ENCODE data around the gene FAM135A. TPM values are rescaled to one million over a fixed set of nuclear protein-coding genes. Genes with fewer than 3 reads are reported as not detected.
"Not testable (repeated sequence)": the region's sequence is repeated elsewhere in the genome, so short reads cannot be mapped to it uniquely, and the experiment has no call there.

Gene FAM135A
- total and polyA plus RNA-seq, 2 experiments from 2014 or later: 11.5 to 27.1 TPM

DNA sequence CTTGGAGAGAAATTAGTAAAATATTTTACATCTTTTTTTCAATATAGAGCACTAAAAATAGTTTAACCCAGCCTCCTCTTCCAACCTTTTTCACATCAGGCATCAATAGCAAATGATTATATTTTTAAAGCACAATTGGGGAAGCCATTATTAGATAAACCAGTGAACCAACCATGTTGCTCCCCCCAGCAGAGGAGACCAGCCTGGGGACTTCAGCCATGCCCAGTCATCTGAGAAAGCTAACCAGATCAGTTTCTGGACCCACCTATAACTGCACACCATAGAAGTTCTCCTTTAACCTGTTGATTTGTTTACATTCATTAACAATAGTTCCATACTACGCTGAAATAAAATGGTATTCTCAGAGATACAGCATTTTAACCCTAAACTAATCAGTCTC lies 139.7 kb downstream of the FAM135A start:
- Histone ChIP-seq H3K27me3 (no peaks in the 10 kb centered on the region), H3K27ac (peak overlapping the region; percentile 22), H3K9me3 (ENCODE audit: low read depth) (no peaks in the 10 kb centered on the region), H3K4me3 (no peak overlapping the region), H3K36me3 (no peaks in the 10 kb centered on the region), H3K4me1 (ENCODE audit: low read depth) (peaks cover 8% of the 10 kb centered on the region)
- TF ChIP-seq, protein P1, sequence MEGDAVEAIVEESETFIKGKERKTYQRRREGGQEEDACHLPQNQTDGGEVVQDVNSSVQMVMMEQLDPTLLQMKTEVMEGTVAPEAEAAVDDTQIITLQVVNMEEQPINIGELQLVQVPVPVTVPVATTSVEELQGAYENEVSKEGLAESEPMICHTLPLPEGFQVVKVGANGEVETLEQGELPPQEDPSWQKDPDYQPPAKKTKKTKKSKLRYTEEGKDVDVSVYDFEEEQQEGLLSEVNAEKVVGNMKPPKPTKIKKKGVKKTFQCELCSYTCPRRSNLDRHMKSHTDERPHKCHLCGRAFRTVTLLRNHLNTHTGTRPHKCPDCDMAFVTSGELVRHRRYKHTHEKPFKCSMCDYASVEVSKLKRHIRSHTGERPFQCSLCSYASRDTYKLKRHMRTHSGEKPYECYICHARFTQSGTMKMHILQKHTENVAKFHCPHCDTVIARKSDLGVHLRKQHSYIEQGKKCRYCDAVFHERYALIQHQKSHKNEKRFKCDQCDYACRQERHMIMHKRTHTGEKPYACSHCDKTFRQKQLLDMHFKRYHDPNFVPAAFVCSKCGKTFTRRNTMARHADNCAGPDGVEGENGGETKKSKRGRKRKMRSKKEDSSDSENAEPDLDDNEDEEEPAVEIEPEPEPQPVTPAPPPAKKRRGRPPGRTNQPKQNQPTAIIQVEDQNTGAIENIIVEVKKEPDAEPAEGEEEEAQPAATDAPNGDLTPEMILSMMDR (IDR thresholded peaks at IDR 0.05; ENCODE audit: low read depth, low read length): no peak
- DNase-seq (ENCODE audit: low read depth in 1 of 2, low spot score in 1 of 2): no peak

DNA sequence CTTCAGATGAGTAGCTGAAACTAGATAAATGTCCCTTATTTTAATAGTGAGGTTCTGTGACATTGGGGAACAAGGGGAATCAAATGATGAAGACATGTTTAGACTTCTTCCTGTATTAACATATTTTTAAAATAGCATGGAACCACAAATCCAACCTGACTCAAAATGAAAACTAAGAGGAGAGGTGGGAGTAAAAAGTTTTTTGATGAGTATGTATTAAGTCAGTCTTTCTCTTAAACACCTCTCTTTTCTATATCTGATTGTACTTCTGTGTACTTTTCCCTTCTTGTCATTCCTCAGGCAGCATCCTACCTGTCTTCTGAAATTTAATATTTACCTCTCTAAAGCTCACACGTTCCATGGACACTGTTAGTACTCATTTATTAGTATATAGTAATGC lies 144.7 kb downstream of the FAM135A start:
- Histone ChIP-seq H3K4me1 (ENCODE audit: low read depth) (peaks cover 2% of the 10 kb centered on the region), H3K9me3 (ENCODE audit: low read depth) (no peaks in the 10 kb centered on the region), H3K36me3 (peaks cover 4% of the 10 kb centered on the region), H3K4me3 (no peak overlapping the region), H3K27me3 (no peaks in the 10 kb centered on the region), H3K27ac (no peak overlapping the region)
- no peak for DNase-seq (ENCODE audit: low read depth in 1 of 2, low spot score in 1 of 2)
- TF ChIP-seq, protein P1 (IDR thresholded peaks at IDR 0.05; ENCODE audit: low read depth, low read length): no peak

DNA sequence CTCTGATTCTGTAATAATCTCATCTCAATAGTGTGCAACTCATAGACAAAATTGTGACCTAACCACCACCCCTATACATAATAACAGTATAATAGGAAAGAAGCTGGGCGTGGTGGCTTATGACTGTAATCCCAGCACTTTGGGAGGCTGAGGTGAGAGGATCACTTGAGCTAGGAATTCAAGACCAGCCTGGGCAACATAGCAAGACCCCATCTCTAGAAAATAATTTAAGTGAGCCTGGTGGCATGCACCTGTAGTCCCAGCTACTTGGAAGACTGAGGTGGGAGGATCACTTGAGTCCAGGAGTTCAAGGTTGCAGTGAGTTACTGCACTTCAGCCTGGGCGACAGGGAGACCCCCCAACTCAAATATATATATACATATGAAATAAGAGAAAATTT lies 149.1 kb downstream of the FAM135A start:
- not testable (repeated sequence) for H3K4me3 ChIP-seq; H3K4me1 ChIP-seq (ENCODE audit: low read depth); H3K9me3 ChIP-seq (ENCODE audit: low read depth); H3K27me3 ChIP-seq; H3K36me3 ChIP-seq; H3K27ac ChIP-seq; DNase-seq (ENCODE audit: low read depth in 1 of 2, low spot score in 1 of 2)

DNA sequence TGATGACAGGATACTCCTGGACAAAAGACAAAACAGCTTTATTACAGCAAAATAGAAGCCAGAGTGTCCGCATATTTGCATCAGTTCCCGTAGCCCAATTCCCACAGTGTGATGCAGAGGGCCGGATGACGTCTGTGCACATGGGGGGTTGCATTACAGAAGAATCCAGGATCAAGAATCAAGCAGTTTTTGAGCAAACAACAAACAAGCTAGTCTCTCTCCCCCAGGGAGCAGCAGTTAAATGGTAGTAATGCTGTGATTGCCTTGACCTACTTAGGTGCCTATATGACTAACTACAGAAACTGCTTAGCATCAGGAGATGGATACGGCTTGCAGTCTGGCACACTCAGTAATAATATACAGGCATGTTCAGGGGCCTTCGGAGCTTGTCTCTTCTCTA lies 150.2 kb downstream of the FAM135A start:
- H3K4me1 ChIP-seq (ENCODE audit: low read depth): no peaks in the 10 kb centered on the region
- peak in 1 of 2 donors; percentile 51 for DNase-seq (ENCODE audit: low read depth in 1 of 2, low spot score in 1 of 2)
- H3K36me3 ChIP-seq: peaks cover 4% of the 10 kb centered on the region
- no peak overlapping the region for H3K27ac ChIP-seq
- TF ChIP-seq, protein P1 (IDR thresholded peaks at IDR 0.05; ENCODE audit: low read depth, low read length): no peak
- no peaks in the 10 kb centered on the region for H3K27me3 ChIP-seq
- no peak overlapping the region for H3K4me3 ChIP-seq
- no peaks in the 10 kb centered on the region for H3K9me3 ChIP-seq (ENCODE audit: low read depth)

DNA sequence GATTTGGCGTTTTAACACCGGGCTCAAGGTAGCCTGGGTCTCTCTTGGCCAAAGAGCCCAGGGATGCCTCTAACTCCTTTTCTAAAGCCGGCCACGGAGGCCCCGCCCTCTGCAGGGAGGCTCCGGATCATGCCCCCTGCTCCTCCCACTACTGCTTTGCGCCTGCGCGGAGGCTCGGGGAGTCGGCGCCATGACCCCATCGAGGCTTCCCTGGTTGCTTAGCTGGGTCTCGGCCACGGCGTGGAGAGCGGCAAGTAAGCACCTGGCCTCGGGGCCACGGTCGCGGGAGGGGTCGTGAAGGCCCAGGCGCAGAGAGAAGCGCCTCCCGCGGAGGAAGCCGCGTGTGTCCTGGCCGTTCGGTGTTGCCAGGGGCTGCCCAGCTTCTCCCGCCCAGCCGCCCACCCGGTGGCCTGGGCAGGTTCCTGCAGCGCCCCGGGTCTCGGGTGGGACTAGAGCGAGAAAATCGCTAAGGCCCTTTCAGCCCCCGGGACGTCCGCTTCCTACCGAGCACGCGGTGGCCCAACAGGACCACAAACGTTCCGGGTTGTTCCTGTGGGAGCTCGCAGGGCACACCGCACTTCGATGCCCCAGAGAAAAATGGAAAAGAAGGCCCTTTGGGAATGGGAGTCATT lies 153.6 kb downstream of the FAM135A start, which contains the start of gene SDHAF4:
TSS of gene SDHAF4 (plus strand) at position 180 of the 632 bp plus-strand sequence. CDS start at position 191, 11 bp downstream.
- TF ChIP-seq, protein P1 (IDR thresholded peaks at IDR 0.05; ENCODE audit: low read depth, low read length): no peak
- peak within 1 kb of the TSS; percentile 58 for H3K4me3 ChIP-seq
- no peaks in the 10 kb centered on the region for H3K9me3 ChIP-seq (ENCODE audit: low read depth)
- H3K27ac ChIP-seq: peak within 1 kb of the TSS; percentile 62
- no peaks in the 10 kb centered on the region for H3K27me3 ChIP-seq
- DNase-seq (ENCODE audit: low read depth in 1 of 2, low spot score in 1 of 2): peak; percentile 91 to 93
- H3K36me3 ChIP-seq: no peaks in the 10 kb centered on the region
- no peaks in the 10 kb centered on the region for H3K4me1 ChIP-seq (ENCODE audit: low read depth)

DNA sequence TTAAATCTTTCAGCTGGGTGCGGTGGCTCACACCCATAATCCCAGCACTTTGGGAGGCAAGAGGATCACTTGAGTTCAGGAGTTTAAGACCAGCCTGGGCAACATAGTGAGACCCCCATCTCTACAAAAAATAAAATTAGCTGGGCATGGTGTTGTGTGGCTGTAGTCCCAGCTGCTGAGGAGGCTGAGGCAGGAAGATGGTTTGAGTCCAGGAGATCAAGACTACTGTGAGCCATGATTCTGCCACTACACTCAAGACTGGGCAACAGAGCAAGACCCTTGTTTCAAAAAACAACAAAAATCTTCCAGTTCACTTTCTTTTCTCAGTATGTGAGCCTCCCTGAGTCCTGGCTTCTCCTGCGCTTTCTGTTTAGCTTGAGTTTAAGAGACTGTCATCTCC lies 161.3 kb downstream of the FAM135A start:
- H3K4me1 ChIP-seq (ENCODE audit: low read depth): no peaks in the 10 kb centered on the region
- TF ChIP-seq, protein P1 (IDR thresholded peaks at IDR 0.05; ENCODE audit: low read depth, low read length): no peak
- no peak overlapping the region for H3K4me3 ChIP-seq
- no peaks in the 10 kb centered on the region for H3K9me3 ChIP-seq (ENCODE audit: low read depth)
- H3K27ac ChIP-seq: no peak overlapping the region
- DNase-seq (ENCODE audit: low read depth in 1 of 2, low spot score in 1 of 2): no peak
- H3K36me3 ChIP-seq: peaks cover 4% of the 10 kb centered on the region
- no peaks in the 10 kb centered on the region for H3K27me3 ChIP-seq
